ENCODE measurements around the gene MYRFL. TPM values are rescaled to one million over a fixed set of nuclear protein-coding genes. Genes with fewer than 3 reads are reported as not detected.
A peak's percentile ranks its signal among the peaks of the same experiment; 100 is the strongest.
"Not testable (repeated sequence)": the region's sequence is repeated elsewhere in the genome, so short reads cannot be mapped to it uniquely, and the experiment has no call there.

Gene MYRFL
- total RNA-seq, 2 donors from 2014 or later: 1.0 to 1.3 TPM

DNA sequence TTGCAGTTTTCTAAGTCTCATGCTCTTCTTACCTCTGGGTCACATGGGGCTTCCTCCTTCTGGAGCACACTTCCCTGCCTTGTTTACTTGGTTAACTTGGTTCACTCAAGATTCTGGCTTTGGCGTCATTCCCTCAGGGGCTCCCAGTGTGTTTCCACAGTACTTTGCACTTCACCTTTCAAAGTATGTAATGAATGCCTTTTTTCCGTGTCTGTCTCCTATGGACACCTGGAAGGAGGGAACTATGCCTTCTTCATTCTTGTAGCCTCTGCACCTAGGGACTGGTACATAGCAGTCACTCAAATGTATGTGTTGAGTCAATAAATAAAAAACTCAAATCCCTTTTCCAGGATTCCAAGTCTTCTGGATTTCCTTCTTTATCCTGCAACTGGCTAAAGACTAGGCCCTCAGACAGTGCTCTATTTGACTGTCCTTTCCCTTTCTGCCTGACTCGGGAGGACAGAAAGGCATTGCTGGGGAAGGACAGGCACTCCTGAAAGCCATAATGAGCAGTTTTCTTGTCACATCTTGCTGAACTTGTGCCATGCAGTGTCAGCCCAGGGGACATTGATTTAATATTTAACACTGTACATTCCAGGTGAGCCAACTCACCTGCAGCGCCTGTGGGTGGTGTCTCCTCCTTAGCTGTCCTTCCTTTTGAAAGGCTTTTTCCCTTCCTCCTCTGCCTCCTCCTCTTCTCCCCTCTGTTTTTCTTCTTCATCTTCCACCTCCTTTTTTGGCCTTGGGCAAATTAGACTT is 12.8 kb downstream of the MYRFL start:
- peak; percentile 87 for ATAC-seq
- intact Hi-C loops (cut with DNase I, micrococcal nuclease): no loop called here
- DNase-seq: peak; percentile 24 to 40

DNA sequence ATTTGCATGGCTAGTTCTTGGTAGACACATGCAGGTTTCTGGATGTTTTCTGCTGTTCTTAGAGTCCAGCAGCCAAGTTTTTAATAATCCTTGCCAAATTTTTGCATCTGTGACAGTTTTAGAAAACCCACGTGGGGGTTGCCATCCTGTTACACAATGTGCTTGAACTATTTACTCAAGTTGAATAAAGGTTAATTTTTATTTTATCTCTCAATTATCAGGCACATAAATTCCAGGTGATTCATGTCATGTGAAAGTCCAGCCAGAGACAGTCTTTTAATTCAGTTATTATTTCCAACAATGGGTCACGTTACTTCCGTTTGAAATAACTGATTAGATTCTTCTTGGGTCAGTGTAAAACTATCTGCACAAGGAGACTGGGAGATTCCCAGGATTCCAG is 15.7 kb downstream of the MYRFL start:
- intact Hi-C loops (cut with DNase I, micrococcal nuclease): no loop called here
- DNase-seq (no peak), ATAC-seq (no peak)

DNA sequence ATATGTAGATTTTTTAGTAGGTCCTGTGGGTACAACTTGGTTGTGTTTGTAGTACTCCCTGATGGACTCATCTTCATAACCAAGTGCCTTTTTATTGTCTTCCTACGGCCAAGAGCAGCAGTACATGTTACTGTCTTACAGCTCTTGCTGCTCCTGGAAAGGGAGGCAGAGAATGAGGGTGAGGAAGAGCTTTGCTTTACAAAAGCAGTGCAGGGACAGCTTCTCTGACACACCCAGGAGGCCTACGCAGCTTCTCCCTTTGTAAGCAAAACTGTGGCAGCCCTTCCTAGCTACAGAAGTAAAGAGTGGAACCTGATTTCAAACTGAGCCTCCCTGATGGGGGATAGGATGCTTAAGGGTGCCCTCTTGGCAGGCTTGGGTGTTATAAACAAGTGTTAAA is 18.6 kb downstream of the MYRFL start:
- DNase-seq (no peak), ATAC-seq (no peak)
- intact Hi-C loops (cut with DNase I, micrococcal nuclease): no loop called here

DNA sequence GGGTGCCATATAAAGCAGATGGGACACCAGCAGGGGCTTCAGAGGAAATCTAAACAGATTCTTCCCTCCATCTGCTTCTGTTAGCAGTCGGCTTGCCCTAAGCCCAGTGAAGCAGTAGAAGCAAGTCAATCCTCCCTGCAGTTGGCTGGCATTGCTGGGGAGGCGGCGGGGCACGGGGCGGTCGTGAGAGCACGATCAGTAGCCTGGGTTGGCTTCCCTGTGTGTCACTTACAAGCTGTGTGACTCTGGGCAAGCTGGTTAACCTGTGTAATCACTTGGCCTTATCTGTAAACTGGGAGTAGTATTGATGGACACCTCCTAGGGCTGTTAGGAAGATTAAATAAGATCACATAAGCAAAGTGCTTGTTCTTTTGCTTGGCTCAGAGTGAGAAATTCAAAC is 19.4 kb downstream of the MYRFL start:
- no peak for ATAC-seq
- intact Hi-C loops (cut with DNase I, micrococcal nuclease): no loop called here
- DNase-seq: no peak

DNA sequence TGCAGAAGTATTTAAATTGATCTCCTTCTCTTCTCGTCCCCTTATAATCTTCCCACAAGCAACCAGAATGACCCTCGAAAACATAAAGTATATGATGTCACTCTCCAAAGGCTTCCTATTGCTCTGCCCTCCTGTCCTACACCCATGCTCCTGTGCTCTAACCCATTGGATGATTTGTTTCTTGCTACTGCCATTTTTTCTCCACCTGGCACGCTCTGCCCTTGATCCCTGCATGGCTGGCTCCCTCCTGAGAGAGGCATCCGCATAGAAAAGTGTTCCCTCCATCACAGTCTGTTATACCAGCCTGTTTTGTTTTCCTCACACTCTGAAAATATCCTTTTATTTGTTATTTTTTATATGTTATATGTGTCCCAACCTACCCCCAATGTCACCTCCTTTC is 19.8 kb downstream of the MYRFL start:
- intact Hi-C loops (cut with DNase I, micrococcal nuclease): no loop called here
- ATAC-seq (no peak), DNase-seq (no peak)

DNA sequence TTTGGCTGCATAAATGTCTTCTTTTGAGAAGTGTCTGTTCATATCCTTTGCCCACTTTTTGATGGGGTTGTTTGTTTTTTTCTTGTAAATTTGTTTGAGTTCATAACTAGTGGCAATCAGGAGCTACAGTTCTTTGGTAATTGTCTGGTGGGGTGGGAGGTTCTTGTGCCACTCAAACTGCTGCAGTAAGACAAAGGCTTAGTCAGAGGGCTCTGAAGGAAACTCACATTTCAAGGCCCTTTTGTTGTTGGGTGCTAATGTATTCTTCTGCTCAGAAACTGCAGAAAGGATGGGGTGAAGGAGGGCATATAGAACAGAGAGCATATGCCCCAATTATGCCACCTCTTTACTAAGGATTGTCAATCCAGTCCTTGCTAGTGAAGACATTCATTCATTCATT is 21.9 kb downstream of the MYRFL start:
- no peak for ATAC-seq
- no peak for DNase-seq
- intact Hi-C loops (cut with DNase I, micrococcal nuclease): no loop called here

DNA sequence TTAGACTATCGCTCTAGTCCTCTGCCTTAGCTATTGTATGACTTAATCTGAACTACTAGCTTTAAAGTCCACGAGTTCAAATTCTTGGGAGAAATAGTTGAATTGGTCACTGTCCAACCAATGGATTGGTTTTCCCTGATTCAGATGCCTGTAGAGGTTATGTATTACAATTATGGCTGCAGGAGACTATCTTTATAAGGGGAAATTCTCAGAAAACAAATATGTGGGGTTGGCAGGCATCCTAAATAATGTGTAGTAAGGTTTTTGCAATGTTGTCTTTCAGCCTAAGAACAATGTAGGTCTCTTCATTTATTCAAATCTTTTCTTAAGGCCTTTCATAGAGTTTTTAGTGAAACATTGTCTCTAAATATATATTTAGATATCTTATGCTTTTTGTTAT is 26.9 kb downstream of the MYRFL start:
- ATAC-seq: no peak
- intact Hi-C loops (cut with DNase I, micrococcal nuclease): no loop called here
- DNase-seq: no peak

DNA sequence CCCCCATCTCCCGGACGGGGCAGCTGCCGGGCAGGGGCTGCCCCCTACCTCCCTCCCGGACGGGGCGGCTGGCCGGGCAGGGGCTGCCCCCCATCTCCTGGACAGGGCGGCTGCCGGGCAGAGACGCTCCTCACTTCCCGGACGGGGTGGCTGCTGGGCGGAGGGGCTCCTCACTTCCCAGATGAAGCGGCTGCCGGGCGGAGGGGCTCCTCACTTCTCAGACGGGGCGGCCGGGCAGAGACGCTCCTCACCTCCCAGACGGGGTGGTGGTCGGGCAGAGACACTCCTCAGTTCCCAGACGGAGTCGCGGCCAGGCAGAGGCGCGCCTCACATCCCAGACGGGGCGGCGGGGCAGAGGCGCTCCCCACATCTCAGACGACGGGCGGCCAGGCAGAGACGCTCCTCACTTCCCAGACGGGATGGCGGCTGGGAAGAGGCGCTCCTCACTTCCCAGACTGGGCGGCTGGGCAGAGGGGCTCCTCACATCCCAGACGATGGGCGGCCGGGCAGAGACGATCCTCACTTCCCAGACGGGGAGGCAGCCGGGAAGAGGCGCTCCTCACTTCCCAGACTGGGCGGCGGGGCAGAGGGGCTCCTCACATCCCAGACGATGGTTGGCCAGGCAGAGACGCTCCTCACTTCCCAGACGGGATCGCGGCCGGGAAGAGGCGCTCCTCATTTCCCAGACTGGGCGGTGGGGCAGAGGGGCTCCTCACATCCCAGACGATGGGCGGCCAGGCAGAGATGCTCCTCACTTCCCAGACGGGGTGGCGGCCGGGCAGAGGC is 28.3 kb downstream of the MYRFL start:
- intact Hi-C loops (cut with DNase I, micrococcal nuclease); ATAC-seq: not testable (repeated sequence)

DNA sequence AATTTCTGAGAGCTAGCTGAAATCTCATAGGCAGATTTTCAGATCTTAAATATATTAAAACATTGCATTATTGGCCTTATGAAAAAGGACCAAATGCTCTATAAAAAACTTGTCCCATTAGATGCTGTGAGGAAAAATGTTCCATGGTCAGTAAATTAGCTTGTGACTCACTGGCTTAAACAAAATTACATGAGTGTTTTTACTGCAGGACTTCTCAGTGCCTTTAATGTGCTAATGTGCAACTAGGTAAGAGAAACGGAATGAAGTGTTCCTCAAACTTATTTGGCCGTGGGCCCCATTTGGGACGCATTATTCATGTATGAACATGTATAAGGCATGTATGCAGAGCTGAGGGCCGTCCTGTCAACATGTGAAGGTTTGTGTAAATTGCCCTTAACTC is 41.7 kb downstream of the MYRFL start:
- intact Hi-C loops (cut with DNase I, micrococcal nuclease): no loop called here

More for the DNA sequence above, 28.3 kb downstream of the MYRFL start:
- not testable (repeated sequence) for DNase-seq

DNA sequence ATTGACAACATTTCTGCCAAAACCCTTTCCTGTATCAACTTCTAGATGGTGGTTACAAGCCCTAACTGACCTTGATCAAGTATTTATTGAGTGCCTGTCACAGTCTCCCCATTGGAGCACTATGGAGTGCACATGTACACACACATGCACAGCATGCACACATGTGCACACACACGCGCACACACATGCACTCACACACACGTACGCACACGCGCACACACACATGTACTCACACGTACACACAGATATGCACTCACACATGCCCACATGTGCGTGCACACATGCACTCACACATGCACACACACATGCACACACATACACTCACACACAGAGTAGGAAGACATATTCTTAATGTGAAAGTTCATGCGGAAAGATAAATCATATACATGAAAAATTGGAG is 43.7 kb downstream of the MYRFL start:
- no peak for DNase-seq
- intact Hi-C loops (cut with DNase I, micrococcal nuclease): no loop called here
- no peak for ATAC-seq

More for the DNA sequence above, 41.7 kb downstream of the MYRFL start:
- DNase-seq (no peak), ATAC-seq (no peak)

DNA sequence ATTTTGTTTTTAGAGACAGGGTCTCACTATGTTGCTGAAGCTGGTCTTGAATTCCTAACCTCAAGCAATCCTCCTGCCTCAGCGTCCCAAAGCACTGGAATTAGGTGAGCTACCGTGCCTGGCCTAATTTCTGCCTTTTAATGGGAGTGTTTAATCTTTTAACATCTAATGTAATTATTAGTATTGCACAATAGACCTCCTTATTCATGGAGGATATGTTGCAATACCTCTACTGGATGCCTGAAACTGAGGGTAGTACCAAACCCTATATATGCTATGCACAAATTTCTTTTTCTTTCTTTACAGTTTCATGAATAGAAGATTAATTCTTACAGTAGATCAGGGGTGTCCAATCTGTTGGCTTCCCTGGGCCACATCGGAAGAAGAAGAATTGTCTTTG is 47.8 kb downstream of the MYRFL start:
- no peak for ATAC-seq
- intact Hi-C loops (cut with DNase I, micrococcal nuclease): no loop called here
- no peak for DNase-seq

DNA sequence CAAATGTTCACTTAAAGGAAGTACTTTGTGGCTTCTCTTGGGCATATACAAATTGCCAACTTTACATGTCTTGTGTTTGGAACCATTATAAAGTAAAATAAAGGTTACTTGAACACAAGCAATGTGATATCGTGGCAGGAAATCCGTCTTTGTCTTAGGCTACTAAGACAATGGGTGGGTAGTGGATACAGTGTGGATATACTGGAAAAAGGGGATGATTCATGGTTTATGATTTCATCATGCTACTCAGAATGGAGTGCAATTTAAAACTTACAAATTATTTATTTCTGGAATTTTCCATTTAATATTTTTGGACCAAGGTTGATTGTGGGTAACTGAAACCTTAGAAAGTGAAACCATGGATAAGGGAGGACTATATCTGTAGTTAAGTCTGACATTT is 48.4 kb downstream of the MYRFL start:
- intact Hi-C loops (cut with DNase I, micrococcal nuclease): no loop called here
- ATAC-seq (no peak), DNase-seq (no peak)

DNA sequence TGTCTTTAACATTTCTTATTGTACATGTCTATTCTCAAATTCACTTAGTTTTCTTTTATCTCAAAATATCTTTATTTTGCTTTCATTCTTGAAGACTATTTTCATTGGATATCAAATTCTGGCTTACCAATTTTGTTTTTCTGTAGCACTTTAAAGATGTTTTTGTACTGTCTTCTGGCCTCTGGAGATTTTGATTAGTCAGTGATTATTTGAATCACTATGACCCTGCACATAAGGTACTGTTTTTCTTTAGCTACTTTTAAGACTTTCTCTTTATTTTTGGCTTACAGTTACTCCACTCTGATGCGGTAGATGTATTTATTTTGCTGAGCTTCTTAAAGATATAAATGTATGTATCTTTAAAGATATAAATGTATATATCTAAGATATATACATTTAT is 49.6 kb downstream of the MYRFL start:
- no peak for DNase-seq
- no peak for ATAC-seq
- intact Hi-C loops (cut with DNase I, micrococcal nuclease): loop anchor here in 1 of 2 donors (5.0 kb wide), 2 partner anchors 708 to 853 kb away; no protein-coding TSS in a partner anchor

DNA sequence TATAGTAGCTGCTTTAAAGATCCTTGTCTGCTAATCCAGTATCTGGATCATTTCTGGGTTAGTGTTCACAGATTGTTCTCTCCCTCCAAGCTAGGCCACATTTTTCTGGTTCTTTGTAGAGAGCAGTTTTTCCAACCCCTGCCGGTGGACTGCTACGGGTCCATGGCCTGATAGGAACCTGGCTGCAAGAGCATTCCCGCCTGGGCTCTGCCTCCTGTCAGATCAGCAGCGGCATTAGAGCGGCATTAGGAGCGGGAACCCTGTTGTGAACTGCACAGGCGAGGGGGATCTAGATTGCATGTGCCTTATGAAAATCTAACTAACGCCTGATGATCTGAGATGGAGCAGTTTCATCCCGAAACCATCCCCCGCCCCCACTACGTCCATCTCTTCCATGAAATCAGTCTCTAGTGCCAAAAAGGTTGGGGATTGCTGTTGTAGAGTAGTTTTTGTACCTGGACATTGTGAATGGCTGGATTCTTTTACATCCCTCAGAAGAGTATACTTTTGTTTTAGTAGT is 50.4 kb downstream of the MYRFL start:
- DNase-seq (no peak), ATAC-seq (no peak)
- intact Hi-C loops (cut with DNase I, micrococcal nuclease): loop anchor here in 1 of 2 donors (5.0 kb wide), 2 partner anchors 707 to 852 kb away; no protein-coding TSS in a partner anchor

DNA sequence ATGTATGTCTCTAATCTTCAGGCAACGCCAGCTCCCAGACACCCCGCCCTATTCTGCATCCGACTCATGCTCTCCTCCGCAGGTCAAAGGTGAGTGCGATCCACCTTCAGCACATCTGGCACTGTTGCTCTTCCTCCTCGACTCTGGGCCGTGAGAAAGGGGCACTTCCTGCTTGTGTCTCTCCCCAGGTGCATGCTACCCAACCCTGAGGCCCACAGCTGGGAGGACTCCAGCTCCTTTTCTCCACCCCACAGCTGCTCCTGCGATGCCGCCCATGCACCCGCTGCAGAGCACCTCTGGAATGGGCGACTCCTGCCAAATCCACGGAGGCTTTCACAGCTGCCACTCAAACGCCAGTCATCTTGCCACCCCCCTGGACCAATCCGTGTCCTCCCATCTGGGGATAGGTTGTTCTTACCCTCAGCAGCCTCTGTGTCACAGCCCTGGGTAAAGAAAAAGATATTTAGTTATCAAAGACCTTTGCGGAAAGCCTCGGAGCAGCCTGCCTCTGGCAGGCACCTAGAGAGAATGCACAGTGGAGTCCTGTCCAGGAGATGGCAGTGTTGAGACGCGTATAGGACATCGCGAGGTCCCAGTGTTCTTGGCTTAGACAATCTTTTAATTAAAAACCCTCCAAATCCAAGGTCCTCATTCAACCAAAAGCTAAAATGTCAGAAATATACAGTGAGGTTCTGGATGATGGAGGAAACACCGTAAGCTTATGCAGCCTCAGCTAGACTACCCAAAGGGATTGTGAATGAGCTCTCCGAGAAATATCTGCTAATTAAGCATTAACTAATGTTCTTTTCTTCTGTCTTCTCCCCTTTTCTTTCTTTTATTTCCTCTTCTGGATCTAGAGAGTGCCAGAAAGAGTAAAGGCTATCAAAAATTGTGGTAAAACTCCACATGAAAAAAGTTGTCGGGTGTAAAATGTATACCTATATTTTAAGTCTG is 54.3 kb downstream of the MYRFL start:
- DNase-seq (peak; percentile 35 to 82), ATAC-seq (peak; percentile 95)
- intact Hi-C loops (cut with DNase I, micrococcal nuclease): loop anchor here in 1 of 2 donors (5.0 kb wide), 2 partner anchors 703 to 848 kb away; no protein-coding TSS in a partner anchor

DNA sequence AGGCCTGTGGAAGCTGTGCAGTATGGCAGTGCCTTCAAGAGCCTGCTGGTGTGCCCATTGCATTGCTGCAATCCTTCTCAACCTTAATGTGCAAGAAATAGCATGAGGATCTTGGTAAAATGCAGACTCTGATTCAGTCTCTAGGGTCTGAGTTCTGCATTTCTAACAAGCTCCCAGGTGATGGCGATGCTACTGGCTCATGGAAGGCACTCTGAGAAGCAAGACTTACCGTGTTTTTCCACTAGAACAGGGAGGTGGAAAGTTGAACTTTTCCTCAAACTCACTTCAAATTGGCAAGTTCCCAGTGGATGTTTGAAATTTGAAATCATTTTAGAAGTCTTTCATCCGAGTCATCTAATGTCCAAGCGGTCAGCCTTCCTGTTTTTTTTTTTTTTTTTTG is 55.5 kb downstream of the MYRFL start:
- no peak for DNase-seq
- intact Hi-C loops (cut with DNase I, micrococcal nuclease): no loop called here
- no peak for ATAC-seq

DNA sequence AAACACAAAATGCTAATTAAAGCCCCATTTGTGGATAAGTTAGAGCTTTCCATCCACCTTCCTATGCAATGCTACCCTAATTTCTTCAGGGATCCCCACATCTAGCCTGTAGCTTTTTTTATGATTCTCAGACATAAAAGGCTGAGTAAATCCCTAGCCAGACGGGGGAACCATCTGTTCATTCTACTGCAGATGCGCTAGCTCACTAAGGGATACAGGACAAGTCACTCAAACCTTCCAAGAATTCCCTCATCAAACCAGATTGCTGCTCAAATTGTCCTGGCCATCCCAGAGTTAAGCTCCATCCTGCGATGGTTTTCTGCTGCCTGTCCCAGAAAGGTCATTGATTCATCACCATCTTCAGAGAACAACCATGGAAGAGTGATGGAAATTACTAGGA is 56.7 kb downstream of the MYRFL start:
- intact Hi-C loops (cut with DNase I, micrococcal nuclease): no loop called here
- ATAC-seq (no peak), DNase-seq (no peak)

DNA sequence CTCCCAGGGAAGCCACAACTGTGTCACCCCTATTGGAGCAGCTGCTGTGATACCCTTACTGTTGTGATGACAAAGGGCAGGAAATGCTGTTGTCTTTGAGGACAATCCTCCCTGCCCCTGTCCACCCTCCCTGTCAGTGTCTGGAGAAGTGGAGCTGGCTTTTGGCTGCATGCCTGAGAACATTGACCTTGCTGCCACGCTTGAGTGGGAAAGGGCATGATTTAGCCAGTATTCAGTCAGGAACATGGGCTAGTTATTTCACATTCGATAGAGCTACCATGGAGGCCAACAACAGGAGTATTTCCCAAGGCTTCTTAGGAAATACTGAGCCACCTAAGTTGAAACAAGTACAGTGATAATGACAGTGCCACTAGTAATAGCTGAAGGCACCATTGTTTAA is 59.4 kb downstream of the MYRFL start:
- DNase-seq (no peak), ATAC-seq (no peak)
- intact Hi-C loops (cut with DNase I, micrococcal nuclease): no loop called here

DNA sequence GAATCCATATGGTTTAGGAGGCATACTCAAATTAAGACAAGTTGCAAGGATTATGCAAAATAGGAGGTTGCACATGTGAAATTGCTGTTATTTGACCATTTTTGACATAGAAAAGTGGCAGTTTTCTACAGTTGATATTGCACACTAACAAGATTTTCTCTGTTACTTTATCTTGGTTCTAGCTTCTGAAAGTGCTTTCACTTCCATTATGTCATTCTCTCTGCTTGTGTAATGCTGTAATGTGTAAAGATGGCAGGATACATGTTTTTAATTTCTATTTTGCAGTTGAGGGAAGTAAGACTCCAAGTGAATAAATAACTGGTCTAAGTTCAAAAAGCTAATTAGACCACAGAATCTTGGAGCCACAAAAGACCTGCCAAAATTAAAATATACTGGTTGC is 60.6 kb downstream of the MYRFL start:
- no peak for ATAC-seq
- no peak for DNase-seq
- intact Hi-C loops (cut with DNase I, micrococcal nuclease): no loop called here

Measured in left colon (tissue), 2 donors.